ENCODE results near the gene PTS.
"Not testable (repeated sequence)": the region's sequence is repeated elsewhere in the genome, so short reads cannot be mapped to it uniquely, and the experiment has no call there.

Gene PTS

DNA sequence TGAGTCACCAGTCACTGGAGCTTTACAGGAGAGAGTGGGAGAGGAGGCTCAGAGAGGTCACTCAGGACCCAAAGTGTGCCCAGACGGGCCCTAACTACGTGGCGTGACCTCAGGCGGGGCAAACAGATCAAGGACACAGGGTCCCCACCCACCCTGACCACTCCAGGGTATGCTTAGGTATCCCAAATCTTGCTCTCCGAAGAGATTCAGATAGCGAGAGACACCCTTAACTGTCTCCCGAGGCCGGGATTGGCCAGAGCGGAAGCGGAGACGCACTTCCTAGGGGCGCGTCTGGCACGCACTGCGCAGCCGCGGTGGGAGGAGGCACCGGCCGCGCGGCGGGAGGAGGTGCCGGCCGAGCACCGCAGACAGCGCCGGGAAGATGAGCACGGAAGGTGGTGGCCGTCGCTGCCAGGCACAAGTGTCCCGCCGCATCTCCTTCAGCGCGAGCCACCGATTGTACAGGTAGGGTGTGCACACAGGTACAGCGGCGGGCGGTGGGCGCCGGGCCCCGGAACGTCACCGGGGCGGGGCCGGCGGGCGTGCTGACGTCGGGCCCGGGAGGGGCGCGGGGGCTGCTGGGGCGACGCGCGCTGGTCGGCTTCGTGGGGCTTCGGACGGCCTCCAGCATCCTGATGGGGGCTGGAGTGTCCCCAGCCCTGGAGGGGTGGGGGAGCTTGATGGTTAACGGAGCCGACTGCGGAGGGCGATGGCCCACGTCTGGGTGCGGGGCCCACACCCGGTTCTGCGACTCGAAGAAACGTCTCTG is at the start of gene PTS:
TSS of gene PTS (plus strand) at position 367 of the 769 bp plus-strand sequence. CDS start at position 383, 16 bp downstream.
- in situ Hi-C loops (cut with HindIII; ENCODE audit: low sequenced_read_pairs), result no loop called here

DNA sequence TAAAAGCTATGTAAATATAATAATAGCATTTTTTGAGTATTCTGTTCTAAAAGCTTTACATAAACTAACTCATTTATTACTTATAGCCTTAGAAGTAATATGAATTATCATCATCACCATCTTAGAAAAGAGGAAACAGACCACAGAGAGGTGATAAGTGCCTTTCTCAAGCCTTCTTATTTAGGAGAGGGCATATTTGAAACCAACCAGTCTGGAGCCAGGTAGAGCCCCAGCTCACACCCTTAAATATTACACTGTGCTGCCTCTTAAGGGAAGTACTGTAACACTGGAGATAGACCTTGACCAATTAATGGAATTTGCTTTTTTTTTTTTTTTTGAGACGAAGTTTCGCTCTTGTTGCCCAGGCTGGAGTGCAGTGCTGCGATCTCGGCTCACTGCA is 48.6 kb upstream of the PTS start:
- in situ Hi-C loops (cut with HindIII; ENCODE audit: low sequenced_read_pairs), result no loop called here

DNA sequence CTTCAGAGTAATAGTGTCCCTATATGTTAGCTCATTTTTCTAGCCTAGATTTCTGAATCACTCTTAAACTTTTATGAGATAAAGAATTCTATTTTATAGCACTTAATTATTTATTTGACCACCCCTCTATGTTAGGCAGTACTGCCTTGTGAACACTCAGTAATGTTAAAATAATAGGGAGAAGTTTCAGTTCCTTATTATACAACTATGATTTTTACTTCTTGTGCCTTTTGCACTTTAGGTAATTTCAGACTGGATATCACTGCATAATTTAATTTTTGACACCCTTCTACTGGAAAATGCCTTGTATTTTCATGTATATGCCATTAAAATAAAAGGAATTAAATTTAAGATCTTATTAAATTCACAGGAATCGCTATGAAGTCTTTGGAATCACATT is 47.8 kb upstream of the PTS start:
- in situ Hi-C loops (cut with HindIII; ENCODE audit: low sequenced_read_pairs), result no loop called here

DNA sequence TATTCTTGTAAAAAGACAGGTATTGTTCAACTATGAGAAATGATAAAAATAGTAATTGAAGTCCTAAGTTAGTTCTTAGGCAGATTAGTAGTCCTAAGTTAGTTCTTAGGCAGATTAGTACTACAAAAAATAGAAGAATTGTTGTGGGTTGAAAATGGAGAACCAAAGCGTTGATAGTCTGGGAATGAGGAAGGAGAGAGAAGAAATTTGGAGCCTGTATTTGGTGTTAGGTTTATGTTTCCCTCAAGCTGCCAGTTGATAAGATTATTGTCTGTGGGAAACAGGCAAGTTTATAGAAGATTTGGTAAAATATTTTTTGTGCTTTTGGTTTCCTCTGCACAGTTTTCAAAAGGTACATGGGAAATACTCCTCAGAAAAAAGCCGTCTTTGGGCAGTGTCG is 47.3 kb upstream of the PTS start:
- in situ Hi-C loops (cut with HindIII; ENCODE audit: low sequenced_read_pairs), result no loop called here

DNA sequence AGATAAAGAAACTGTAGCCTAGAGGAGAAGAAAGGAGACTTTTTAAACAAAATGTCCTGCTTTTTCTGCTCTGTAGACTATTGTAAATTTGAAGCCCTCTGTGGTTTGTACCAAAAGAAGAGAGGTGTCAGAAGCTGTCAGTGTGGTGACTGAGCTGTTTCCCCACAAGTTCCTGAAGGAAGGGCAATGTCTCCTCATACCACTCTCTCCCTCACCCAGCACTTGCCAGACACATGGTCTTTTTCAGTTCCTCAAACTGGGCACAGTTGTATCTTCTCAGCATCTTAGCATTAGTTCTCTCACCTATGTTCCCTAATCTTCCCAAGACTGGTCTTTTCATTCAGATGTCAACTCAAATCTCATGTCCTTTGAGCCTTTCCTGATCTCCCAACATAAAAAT is 46.6 kb upstream of the PTS start:
- in situ Hi-C loops (cut with HindIII; ENCODE audit: low sequenced_read_pairs), result no loop called here

DNA sequence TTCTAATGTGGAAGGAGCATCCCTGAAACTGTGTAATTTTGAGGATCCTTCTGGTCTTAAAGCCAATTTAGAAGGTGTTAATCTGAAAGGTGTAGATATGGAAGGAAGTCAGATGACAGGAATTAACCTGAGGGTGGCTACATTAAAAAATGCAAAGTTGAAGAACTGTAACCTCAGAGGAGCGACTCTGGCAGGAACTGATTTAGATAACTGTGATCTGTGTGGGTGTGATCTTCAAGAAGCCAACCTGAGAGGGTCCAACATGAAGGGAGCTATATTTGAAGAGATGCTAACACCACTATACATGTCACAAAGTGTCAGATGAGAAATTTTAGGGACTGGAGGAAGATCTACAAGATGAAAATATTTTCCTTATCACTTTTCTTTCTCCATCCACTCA is 43.4 kb upstream of the PTS start:
- in situ Hi-C loops (cut with HindIII; ENCODE audit: low sequenced_read_pairs), result no loop called here

DNA sequence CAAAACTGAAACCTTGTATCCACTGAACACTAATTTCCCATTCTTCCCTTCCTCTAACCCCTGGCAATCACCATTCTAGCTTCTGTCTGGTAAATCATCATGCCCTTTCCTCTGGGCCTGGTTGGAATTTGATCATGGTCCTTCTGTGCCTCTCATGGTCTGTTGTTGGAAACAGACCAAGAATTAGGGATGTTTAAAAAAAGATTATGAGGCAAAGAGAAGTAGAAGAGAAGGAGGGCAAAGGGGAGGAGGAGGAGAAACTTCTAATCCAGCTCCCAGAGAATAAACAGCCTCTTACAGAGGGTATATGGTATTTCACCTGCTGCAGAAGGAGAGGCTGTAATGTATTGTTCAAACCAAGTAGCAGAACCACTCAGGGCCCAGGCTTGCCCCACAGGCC is 40.3 kb upstream of the PTS start:
- in situ Hi-C loops (cut with HindIII; ENCODE audit: low sequenced_read_pairs), result no loop called here

DNA sequence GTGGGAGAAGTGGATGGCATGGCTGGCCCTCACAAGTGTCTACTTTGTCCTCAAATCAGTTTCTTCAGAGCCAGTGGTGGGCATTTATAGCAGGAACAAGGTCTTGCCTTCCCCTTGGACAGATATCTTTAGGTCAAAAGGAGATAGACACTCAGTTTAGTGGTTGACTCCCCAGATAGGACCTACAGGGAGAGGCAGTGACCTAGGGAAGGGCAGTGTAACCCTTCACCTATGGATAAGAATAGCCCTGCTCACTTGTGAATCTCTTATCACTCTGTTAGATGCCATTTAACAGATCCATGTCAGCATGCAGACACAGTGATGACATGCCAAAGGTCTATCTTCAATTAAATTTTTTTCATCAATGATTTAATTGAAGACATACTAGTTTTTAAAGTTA is 39.9 kb upstream of the PTS start:
- in situ Hi-C loops (cut with HindIII; ENCODE audit: low sequenced_read_pairs), result no loop called here

DNA sequence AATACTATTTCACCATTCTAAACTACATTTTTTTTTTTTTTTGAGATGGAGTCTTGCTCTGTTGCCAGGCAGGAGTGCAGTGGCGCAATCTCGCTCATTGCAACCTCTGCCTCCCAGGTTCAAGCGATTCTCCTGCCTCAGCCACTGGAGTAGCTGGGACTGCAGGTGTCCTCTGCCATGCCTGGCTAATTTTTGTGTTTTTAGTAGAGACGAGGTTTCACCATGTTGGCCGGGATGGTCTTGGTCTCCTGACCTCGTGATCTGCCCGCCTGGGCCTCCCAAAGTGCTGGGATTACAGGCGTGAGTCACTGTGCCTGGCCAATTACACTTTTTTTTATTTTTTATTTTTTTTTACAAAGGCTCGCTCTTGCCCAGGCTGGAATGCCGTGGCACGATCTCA is 31.1 kb upstream of the PTS start:
- in situ Hi-C loops (cut with HindIII; ENCODE audit: low sequenced_read_pairs), result not testable (repeated sequence)

DNA sequence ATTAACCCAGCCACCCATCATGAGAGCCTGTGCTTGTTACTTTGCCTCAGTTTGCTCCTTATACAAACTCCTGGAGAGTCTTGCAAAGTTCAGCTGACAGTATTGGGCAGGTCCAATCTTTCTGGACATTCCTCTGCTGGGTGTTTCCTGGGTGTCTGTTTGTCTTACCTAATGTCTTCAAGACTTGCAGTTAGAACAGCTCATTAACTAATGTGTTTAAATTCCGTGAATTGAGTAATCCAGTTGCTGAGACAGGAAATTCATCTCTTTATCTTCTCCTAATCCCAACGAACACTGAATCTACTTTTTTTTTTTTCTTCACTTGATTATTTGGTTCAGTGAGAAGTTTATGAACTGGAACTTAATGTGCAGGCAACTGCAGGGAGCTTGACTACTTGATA is 30.3 kb upstream of the PTS start:
- in situ Hi-C loops (cut with HindIII; ENCODE audit: low sequenced_read_pairs), result no loop called here

DNA sequence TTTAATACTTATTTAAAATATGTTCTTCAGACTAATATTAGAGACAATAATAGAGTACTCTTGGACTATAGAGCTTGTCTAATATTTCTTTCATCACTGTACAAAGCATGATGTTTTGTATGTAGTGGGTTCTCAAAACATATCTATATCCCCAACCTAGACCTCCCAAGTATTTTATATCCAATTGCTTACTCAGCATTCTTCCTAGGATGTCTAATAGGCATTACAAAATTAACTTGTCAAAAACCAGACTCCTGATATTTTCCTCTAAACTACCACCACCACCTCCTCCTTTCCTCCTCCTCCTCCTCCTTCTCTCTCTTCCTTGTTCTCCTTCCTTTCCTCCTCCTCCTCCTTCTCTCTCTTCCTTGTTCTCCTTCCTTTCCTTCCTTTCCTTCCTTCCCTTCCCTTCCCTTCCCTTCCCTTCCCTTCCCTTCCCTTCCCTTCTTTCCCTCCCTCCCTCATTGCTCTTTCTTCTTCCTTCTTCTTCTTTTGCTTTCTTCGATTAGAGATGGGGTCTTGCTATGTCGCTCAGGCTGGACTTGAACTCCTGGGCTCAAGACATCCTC is 29.6 kb upstream of the PTS start:
- in situ Hi-C loops (cut with HindIII; ENCODE audit: low sequenced_read_pairs), result no loop called here

DNA sequence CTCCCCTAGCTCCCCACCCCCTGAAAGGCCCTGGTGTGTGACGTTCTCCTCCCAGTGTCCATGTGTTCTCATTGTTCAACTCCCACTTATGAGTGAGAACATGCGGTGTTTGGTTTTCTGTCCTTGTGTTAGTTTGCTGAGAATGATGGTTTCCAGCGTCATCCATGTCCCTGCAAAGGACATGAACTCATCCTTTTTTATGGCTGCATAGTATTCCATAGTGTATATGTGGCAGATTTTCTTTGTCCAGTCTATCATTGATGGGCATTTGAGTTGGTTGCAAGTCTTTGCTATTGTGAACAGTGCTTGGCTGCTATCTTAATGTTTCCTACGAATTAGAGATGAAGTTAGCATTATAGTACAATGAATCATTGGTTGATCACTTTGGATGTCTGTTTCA is 27.1 kb upstream of the PTS start:
- in situ Hi-C loops (cut with HindIII; ENCODE audit: low sequenced_read_pairs), result not testable (repeated sequence)

DNA sequence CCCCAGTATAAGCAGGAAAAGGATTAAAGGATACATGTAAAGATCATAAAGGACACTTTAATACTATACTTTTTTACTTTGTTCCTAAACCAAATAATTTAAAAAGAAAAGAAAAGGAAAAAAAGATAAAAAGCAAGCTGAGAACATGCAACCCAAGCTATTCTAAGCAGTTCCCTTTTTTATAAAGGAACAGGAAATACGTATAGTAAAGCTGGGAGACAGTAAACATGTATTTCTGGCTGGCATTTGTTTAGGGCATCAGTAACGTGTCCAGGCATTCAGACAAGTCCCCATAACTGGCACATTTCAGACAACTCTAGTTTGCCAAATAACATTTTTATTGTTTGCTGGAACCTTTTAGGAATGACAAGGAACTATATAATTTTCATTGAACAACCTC is 26.0 kb upstream of the PTS start:
- in situ Hi-C loops (cut with HindIII; ENCODE audit: low sequenced_read_pairs), result no loop called here

DNA sequence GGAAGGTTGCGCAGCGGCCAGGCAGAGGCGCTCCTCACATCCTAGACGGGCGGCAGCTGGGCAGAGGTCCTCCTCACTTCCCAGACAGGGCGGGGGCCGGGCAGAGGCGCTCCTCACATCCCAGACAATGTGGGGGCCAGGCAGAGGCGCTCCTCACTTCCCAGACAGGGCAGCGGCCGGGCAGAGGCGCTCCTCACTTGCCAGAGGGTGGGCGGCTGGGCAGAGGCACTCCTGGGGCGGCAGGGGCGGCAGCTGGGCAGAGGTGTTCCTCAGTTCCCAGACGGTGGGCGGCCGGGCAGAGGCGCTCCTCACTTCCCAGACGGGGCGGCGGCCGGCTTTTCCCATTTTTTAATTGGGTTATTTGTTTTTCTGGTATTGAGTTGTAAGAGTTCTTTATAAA is 20.2 kb upstream of the PTS start:
- in situ Hi-C loops (cut with HindIII; ENCODE audit: low sequenced_read_pairs), result no loop called here

DNA sequence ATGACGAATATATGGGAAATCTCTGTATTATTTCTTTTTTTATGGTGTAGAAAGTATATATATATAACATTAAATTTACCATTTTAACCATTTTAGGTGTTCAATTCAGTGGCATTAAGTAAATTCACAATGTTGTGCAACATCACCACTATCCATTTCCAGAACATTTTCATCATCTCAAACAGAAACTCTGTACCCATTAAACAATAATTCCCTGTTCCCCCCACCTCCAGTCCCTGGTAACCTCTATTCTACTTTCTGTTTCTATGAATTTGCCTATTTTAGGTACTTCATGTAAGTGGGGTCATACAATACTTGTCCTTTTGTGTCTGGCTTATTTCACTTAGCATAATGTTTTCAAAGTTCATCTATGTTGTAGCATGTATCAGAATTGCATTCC is 15.3 kb upstream of the PTS start:
- in situ Hi-C loops (cut with HindIII; ENCODE audit: low sequenced_read_pairs), result no loop called here

DNA sequence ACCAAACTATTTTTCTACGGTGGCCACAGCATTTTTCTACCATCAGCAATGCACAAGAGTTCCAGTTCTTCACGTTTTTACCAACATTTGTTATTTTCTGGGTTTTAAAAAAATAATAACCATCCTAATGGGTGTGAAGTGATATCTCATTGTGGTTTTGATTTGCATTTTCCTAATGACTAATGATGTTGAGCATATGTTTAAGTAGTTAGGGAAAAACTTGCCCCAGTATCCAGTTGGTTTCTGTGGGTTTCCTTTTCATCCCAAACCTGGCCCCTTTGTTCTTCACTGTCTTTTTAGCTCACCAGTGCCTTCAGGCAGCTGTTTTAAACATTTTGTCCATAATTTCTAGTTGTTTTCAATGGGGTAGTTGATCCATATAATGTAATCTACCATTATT is 14.7 kb upstream of the PTS start:
- in situ Hi-C loops (cut with HindIII; ENCODE audit: low sequenced_read_pairs), result no loop called here

DNA sequence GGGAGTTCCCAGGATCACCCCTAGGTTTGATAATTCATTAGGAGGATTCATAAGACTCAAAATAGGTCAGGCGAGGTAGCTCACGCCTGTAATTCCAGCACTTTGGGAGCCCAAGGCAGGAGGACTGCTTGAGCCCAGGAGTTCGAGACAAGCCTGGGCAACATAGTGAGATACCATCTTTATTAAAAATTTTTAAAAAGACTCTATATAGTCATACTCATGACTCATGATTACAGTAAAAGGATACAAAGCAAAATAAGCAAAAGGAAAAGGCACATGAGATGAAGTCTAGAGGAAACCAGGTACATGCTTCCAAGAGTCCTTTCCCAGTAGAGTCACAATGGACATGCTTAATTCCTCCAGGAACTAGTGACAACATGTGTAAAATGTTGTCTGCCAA is 13.9 kb upstream of the PTS start:
- in situ Hi-C loops (cut with HindIII; ENCODE audit: low sequenced_read_pairs), result no loop called here

DNA sequence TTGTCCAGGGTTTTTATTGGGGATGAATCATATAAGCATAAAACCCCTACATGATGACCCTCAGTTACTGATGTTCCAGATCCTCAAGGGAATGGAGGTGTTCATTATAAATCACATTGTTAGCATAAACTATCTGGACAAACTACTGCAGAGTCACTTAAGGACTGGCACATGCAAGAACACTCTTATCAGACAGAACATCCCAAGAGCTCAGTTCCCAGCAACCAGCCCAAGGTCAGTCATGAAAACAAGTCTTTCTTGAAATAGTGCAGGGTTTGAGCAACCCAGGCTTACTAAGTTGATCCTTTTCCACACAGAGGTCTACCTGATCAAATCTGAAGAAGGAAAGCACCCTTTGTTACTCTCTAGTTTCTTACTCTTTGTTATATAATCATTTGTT is 13.5 kb upstream of the PTS start:
- in situ Hi-C loops (cut with HindIII; ENCODE audit: low sequenced_read_pairs), result no loop called here

DNA sequence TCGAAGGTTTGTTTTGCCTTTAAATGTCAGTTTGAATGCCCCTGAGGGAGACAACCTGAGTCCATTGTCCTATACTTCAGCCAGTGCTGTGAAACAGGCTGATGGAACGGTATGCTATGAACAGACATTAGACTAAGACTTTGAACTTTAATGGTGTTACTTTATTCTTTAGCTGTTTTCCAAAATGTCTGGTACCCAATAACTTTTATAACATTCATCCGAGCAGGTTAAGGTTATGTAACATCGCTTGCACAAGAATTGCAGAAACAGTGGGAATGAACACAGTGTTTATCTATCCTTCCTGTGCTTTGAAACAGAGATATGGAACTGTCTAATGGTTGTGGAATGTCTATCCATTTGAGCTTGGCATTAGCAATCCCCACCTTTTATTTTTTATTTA is 12.5 kb upstream of the PTS start:
- in situ Hi-C loops (cut with HindIII; ENCODE audit: low sequenced_read_pairs), result no loop called here

DNA sequence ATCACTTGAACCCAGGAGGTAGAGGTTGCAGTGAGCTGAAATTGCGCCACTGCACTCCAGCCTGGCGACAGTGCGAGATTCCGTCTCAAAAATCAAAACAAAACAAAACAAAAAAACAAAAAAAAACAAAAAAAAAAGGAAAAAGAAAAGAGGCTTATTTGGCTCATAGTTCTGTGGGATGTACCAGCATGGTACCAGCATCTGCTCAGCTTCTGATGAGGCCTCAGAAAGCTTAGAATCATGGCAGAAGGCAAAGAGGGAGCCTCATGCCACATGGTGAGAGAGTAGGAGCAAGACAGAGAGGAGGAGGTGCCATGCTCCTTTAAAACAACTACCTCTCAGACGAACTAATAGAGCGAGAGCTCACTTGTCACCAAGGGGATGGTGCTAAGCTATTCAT is 10.6 kb upstream of the PTS start:
- in situ Hi-C loops (cut with HindIII; ENCODE audit: low sequenced_read_pairs), result no loop called here

DNA sequence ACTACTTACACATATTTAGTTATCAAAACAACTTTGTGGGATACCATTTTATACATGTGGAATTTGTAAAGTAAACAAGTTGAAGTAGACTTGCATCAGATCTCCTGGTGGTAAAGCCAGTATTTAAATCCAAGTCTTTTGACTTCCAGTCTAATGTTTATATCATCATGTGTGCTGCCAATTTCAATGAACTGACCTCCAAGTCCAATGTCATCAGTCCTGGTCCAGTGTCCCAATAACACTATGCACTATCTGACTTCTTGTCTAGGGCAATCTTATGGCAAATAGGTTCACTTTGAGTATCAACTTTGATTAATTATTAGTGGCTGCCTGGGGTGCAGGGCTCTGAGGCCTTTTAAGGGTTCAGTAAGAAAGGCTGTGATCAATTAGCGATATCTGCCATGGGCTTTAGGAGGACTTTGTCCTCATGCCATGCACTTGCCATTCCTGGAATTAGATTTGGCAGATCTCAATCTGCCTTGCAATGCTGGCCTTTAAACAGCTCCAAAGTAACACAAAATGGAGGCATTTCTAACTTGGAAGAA is 9.6 kb upstream of the PTS start:
- in situ Hi-C loops (cut with HindIII; ENCODE audit: low sequenced_read_pairs), result no loop called here

DNA sequence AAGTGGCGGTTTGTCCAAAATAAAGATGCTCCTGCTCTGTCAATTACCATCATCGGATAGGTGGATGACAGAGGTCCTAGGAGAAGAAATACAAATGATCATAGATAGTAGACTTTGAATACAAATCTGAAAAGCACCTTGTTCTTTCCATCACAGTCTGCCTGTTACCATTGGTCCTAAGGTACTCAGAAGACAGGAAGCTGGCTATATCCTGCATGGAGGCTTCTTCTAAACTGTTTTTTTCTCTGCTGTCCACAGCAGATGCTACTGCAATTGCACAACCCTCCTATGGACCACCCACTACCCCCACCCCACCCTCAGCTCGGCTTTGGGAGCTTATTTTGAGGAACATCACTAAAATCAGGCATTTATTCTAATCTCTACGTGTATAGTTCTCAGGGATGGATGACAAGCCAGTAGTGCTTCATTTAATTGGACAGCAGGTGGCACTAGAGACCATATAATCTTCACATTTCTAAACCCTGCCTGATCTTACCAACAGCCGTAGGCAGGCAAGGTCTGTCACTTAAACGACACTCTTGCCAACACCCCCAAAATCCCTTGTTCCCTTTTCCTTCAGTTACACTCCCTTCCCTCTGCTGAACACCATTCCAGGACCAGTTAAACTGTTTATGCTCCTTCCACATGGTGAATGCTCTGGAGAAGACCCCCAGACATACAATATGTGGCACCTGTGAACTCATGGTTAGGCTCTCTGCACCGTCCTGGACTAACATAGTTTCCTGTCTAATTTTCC is 6.6 kb upstream of the PTS start:
- in situ Hi-C loops (cut with HindIII; ENCODE audit: low sequenced_read_pairs), result no loop called here
